ENCODE measurements around the gene C2orf74. TPM values are rescaled to one million over a fixed set of nuclear protein-coding genes. Genes with fewer than 3 reads are reported as not detected.

C2orf74 gene
- total RNA-seq, 4 donors from 2014 or later, result 12.7 to 29.8 (median 20.6) TPM

- TF ChIP-seq CTCF (IDR thresholded peaks at IDR 0.05) (no peak), POLR2A (IDR thresholded peaks at IDR 0.05) (no peak)
- peak overlapping the region; percentile 44 to 80 (median 73) for H3K4me3 ChIP-seq (replicated peaks in 1 of 3)
- no peaks in the 10 kb centered on the region for H3K27me3 ChIP-seq
- H3K27ac ChIP-seq, result peak overlapping the region; percentile 96 to 100 (median 99)
- no peaks in the 10 kb centered on the region for H3K9me3 ChIP-seq
- peak; percentile 17 to 19 for DNase-seq
- peaks cover 34 to 42% of the 10 kb centered on the region in 2 donors for H3K4me1 ChIP-seq
- H3K36me3 ChIP-seq, result peaks cover 5 to 7% of the 10 kb centered on the region in 2 donors
- intact Hi-C loops (cut with DNase I), result loop anchor here (10.0 kb wide), 1 partner anchor 587 kb away; no protein-coding TSS in a partner anchor
- WGBS, 2 donors, result 37 to 43% methylated on average over 17 to 20 of the region's 45 CpGs
Observed at GRCh38 chr2:61177727-61178549, 15.9 kb downstream of the C2orf74 start.

DNA sequence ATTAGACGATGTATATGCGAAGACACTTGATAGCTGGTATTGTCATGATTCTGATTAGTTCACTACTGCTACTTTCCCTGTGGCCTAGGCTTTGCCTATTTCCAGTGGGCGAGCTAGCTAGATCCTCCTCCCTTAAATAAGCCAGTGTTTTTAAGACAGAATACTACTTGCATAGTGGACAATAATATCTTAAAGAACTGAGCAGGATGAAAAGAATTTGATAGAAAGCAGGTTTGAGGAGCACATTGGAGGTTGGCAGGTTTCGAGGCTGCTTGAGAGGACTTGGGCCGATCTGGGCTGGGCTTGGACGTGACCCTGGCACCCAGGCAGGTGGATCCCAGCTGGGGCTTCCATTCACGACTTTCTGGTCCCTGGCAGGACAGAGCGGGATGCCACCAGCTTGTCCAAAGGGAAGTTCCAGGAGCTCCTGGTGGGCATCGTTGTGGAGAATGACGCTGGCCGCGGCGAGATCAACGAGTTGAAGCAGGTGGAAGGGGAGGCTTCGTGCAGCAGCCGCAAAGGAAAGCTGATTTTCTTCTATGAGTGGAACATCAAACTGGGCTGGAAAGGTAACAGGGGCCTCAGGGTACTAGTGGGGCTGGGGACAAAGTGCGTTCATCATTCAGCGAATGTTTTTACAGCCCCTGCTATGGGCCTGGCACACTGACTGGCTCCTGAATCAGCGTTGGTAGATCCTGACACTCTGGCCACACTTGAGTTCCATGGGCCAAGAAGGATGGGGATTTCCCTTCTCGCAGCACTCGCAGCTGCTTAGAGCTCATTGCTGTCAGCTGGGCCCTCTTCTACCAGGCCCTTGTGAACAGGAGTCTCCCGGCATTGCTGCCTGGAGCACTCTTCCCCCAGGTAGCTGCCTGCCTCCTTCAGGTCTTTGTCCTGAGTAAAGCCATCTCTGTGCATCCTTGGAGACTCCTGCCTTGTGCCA lies 16.9 kb downstream of the C2orf74 start:
- no peaks in the 10 kb centered on the region for H3K9me3 ChIP-seq
- TF ChIP-seq POLR2A (IDR thresholded peaks at IDR 0.05), result no peak
- intact Hi-C loops (cut with DNase I), result loop anchor here (10.0 kb wide), 1 partner anchor 586 kb away; no protein-coding TSS in a partner anchor
- peak overlapping the region; percentile 96 to 100 (median 99) for H3K27ac ChIP-seq
- peak overlapping the region in 1 of 3 donors; percentile 80 for H3K4me3 ChIP-seq (replicated peaks in 1 of 3)
- H3K36me3 ChIP-seq, result peaks cover 14 to 17% of the 10 kb centered on the region in 2 donors
- 76 to 81% methylated on average over 22 of the region's 22 CpGs for WGBS, 2 donors
- H3K27me3 ChIP-seq, result no peaks in the 10 kb centered on the region
- peaks cover 34 to 42% of the 10 kb centered on the region in 2 donors for H3K4me1 ChIP-seq
- peak; percentile 82 to 83 for DNase-seq

GRCh38 chr2:61179701-61180639 lies 18.0 kb downstream of the C2orf74 start:
- Histone ChIP-seq H3K36me3 (peaks cover 21 to 25% of the 10 kb centered on the region in 2 donors), H3K27ac (peak overlapping the region in 2 of 3 donors; percentile 69 to 99), H3K27me3 (no peaks in the 10 kb centered on the region), H3K4me3 (replicated peaks in 1 of 3) (peak overlapping the region in 1 of 3 donors; percentile 6), H3K4me1 (peaks cover 34 to 42% of the 10 kb centered on the region in 2 donors), H3K9me3 (no peaks in the 10 kb centered on the region)
- TF ChIP-seq CTCF (IDR thresholded peaks at IDR 0.05), result no peak
- no peak for TF ChIP-seq POLR2A (IDR thresholded peaks at IDR 0.05)
- WGBS, 2 donors, result 65 to 71% methylated on average over 12 to 13 of the region's 14 CpGs
- intact Hi-C loops (cut with DNase I), result loop anchor here (10.0 kb wide), 1 partner anchor 585 kb away; no protein-coding TSS in a partner anchor
- peak; percentile 37 to 49 for DNase-seq

- no peaks in the 10 kb centered on the region for H3K27me3 ChIP-seq
- 89 to 99% methylated on average over 6 of the region's 6 CpGs for whole genome bisulfite sequencing, 2 donors
- H3K36me3 ChIP-seq, result peaks cover 28 to 32% of the 10 kb centered on the region in 2 donors
- H3K27ac ChIP-seq, result peak overlapping the region in 2 of 3 donors; percentile 22 to 69
- peaks cover 34 to 42% of the 10 kb centered on the region in 2 donors for H3K4me1 ChIP-seq
- no peaks in the 10 kb centered on the region for H3K9me3 ChIP-seq
- no peak for DNase-seq
- TF ChIP-seq POLR2A (IDR thresholded peaks at IDR 0.05), result no peak
- TF ChIP-seq CTCF (IDR thresholded peaks at IDR 0.05), result no peak
- no peak overlapping the region for H3K4me3 ChIP-seq (replicated peaks in 1 of 3)
- intact Hi-C loops (cut with DNase I), result no loop called here
Observed at GRCh38 chr2:61180686-61181085, 18.7 kb downstream of the C2orf74 start.
